Trophoblast cell (in vitro differentiated cells and primary cell): Measurements from ENCODE around the gene KMT5B. TPM values are rescaled to one million over a fixed set of nuclear protein-coding genes. Genes with fewer than 3 reads are reported as not detected.
A peak's percentile ranks its signal among the peaks of the same experiment; 100 is the strongest.

Experiments used
- DNase-seq, 2 donors: peaks; one replicate each; pipeline ENCODE4 v3.0.0-alpha.2; 2016
- H2AFZ ChIP-seq: 2 replicates; pipeline ENCODE4 v1.6.1; 2013; ENCODE audit warnings: low read length, moderate library complexity, mild to moderate bottlenecking; ENCODE audit not compliant: insufficient read depth, poor library complexity
- H2AK5ac ChIP-seq: 2 replicates; pipeline ENCODE4 v1.6.1; 2013; ENCODE audit warnings: mild to moderate bottlenecking, low read length
- H2BK120ac ChIP-seq: 2 replicates; pipeline ENCODE4 v1.6.1; 2013; ENCODE audit warnings: low read length, mild to moderate bottlenecking, moderate library complexity; ENCODE audit not compliant: insufficient read depth, poor library complexity
- H2BK12ac ChIP-seq: 2 replicates; pipeline ENCODE4 v1.6.1; 2013; ENCODE audit warnings: mild to moderate bottlenecking, low read length, moderate library complexity
- H2BK5ac ChIP-seq: 2 replicates; pipeline ENCODE4 v1.6.1; 2013; ENCODE audit warnings: low read length, low read depth, moderate library complexity, mild to moderate bottlenecking; ENCODE audit not compliant: poor library complexity
- H3K14ac ChIP-seq: 2 replicates; pipeline ENCODE4 v1.6.1; 2013; ENCODE audit warnings: mild to moderate bottlenecking, low read length
- H3K18ac ChIP-seq: 2 replicates; pipeline ENCODE4 v1.6.1; 2013; ENCODE audit warnings: mild to moderate bottlenecking, low read length
- H3K23ac ChIP-seq: 2 replicates; pipeline ENCODE4 v1.6.1; 2013; ENCODE audit warnings: low read length
- H3K27ac ChIP-seq: 2 replicates; pipeline ENCODE4 v1.5.1; 2013; ENCODE audit warnings: low read depth, mild to moderate bottlenecking, inconsistent platforms, low read length, moderate library complexity
- H3K27me3 ChIP-seq: 2 replicates; pipeline ENCODE4 v1.6.1; 2013; ENCODE audit warnings: inconsistent platforms, mild to moderate bottlenecking, low read length, moderate library complexity; ENCODE audit not compliant: insufficient read depth
- H3K36me3 ChIP-seq, 2 experiments: 1 replicate in 1 of 2; 2 replicates in 1 of 2; pipeline ENCODE4 v1.6.1; 2013; ENCODE audit warnings: low read length in 2 of 2, mild to moderate bottlenecking in 2 of 2, moderate library complexity in 1 of 2; ENCODE audit not compliant: insufficient read depth in 2 of 2, control insufficient read depth in 1 of 2
- H3K4ac ChIP-seq: 2 replicates; pipeline ENCODE4 v1.6.1; 2013; ENCODE audit warnings: low read depth, mild to moderate bottlenecking, low read length, moderate library complexity
- H3K4me1 ChIP-seq, 2 experiments: 1 replicate in 1 of 2; 2 replicates in 1 of 2; pipeline ENCODE4 v1.6.1; 2013; ENCODE audit warnings: low read length in 2 of 2, mild to moderate bottlenecking in 2 of 2, moderate library complexity in 1 of 2; ENCODE audit not compliant: insufficient read depth in 2 of 2, control insufficient read depth in 1 of 2
- H3K4me2 ChIP-seq: 2 replicates; pipeline ENCODE4 v1.6.1; 2013; ENCODE audit warnings: inconsistent platforms, mild to moderate bottlenecking, low read length, moderate library complexity
- H3K4me3 ChIP-seq: 2 replicates; pipeline ENCODE4 v1.5.1; 2013; ENCODE audit warnings: mild to moderate bottlenecking, low read depth, low read length, inconsistent platforms
- H3K79me1 ChIP-seq: one replicate; pipeline ENCODE4 v1.6.1; 2013; ENCODE audit warnings: low read length
- H3K79me2 ChIP-seq: 2 replicates; pipeline ENCODE4 v1.6.1; 2013; ENCODE audit warnings: low read length, mild to moderate bottlenecking; ENCODE audit not compliant: control insufficient read depth, insufficient read depth, poor library complexity
- H3K9ac ChIP-seq: 2 replicates; pipeline ENCODE4 v1.6.1; 2013; ENCODE audit warnings: mild to moderate bottlenecking, low read length
- H3K9me3 ChIP-seq: 2 replicates; pipeline ENCODE4 v1.6.1; 2013; ENCODE audit warnings: low read depth, mild to moderate bottlenecking, control low read depth, inconsistent platforms, low read length; ENCODE audit not compliant: insufficient read depth
- H4K12ac ChIP-seq: 2 replicates; pipeline ENCODE4 v1.6.1; 2013; ENCODE audit warnings: low read depth, mild to moderate bottlenecking, low read length, moderate library complexity
- H4K8ac ChIP-seq: 2 replicates; pipeline ENCODE4 v1.6.1; 2013; ENCODE audit warnings: low read depth, mild to moderate bottlenecking, low read length, moderate library complexity
- H4K91ac ChIP-seq: one replicate; pipeline ENCODE4 v1.6.1; 2013; ENCODE audit warnings: low read depth, mild to moderate bottlenecking, low read length, moderate library complexity
- WGBS: extraction: QIAGEN DNeasy Blood & Tissue Kit; methylation state at CpG from one replicate; pipeline ENCODE4 v1.1.7; 2013; ENCODE audit warnings: missing lambda C conversion rate; ENCODE audit not compliant: insufficient read length, insufficient coverage; ENCODE audit errors: extremely low coverage; 5-methylcytosine and 5-hydroxymethylcytosine counted together
- polyA plus RNA-seq: library from polyadenylated mRNA; stranded (reverse); fragments of 200-250 nt; gene quantifications from 2 replicates; pipeline ENCODE4 v1.2.3, GENCODE V29; 2013

KMT5B gene
- polyA plus RNA-seq: 33.8 and 36.8 TPM in 2 replicates

DNA sequence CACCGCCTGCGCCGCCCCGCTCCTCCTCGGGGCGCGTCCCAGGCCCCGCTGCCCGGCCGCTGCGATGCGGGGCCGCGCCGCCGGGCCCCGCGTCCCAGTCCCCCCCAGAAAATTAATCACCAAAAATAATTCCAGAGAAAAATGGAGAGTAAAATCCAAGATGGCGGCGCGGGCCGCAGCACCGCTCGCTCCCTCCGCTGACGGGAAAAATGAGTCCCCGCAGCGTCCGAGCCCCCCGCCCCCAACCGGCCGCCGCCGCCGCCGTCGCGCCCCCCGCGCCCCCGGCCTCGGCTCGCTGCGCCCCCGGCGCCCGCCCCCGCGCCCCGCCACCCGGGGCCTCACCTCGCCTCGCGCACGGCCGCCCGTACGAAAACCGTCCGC lies at the start of gene KMT5B:
Gene KMT5B, minus strand, starts transcription at position 162 of the 381 bp plus-strand sequence. CDS start 23,220 bp downstream, outside the sequence.
- H3K4me3 ChIP-seq: peak within 1 kb of the TSS; percentile 99
- peak within 1 kb of the TSS; percentile 98 for H3K18ac ChIP-seq
- peak within 1 kb of the TSS; percentile 98 for H4K8ac ChIP-seq
- peak within 1 kb of the TSS; percentile 97 for H4K12ac ChIP-seq
- H2AFZ ChIP-seq: peak within 1 kb of the TSS; percentile 98
- peak within 1 kb of the TSS; percentile 99 for H3K9ac ChIP-seq
- H3K27ac ChIP-seq: peak within 1 kb of the TSS; percentile 99
- peak in 1 of 2 donors; percentile 65 for DNase-seq
- no peaks in the 10 kb centered on the region for H3K36me3 ChIP-seq
- H3K79me2 ChIP-seq: peaks cover 24% of the 10 kb centered on the region
- H3K4ac ChIP-seq: peak within 1 kb of the TSS; percentile 98
- H3K4me2 ChIP-seq: peak within 1 kb of the TSS; percentile 94
- no peak within 1 kb of the TSS for H3K23ac ChIP-seq
- H3K9me3 ChIP-seq: no peaks in the 10 kb centered on the region
- peaks cover 4 to 14% of the 10 kb centered on the region in 2 experiments for H3K4me1 ChIP-seq
- H3K79me1 ChIP-seq: peaks cover 15% of the 10 kb centered on the region
- peak within 1 kb of the TSS; percentile 98 for H2BK120ac ChIP-seq
- H2BK12ac ChIP-seq: no peak within 1 kb of the TSS
- no CpG with 5 or more reads among the region's 60 CpGs for WGBS
- H2AK5ac ChIP-seq: peak within 1 kb of the TSS; percentile 84
- H2BK5ac ChIP-seq: peak within 1 kb of the TSS; percentile 99
- peak within 1 kb of the TSS; percentile 99 for H3K14ac ChIP-seq
- peak within 1 kb of the TSS; percentile 100 for H4K91ac ChIP-seq
- H3K27me3 ChIP-seq: no peaks in the 10 kb centered on the region

DNA sequence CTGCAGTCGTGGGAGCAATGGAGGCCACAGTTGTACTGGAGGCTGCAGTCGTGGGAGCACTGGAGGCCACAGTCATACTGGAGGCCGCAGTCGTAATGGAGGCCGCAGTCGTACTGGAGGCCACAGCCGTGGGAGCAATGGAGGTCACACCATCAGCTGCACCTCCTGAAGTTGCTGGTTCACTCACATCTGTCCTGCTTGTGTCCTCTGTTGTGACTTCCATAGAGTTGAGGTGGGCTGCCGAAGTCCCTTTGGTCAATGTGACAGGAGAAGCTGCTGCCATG lies 49.4 kb upstream of the KMT5B start:
- DNase-seq: no peak
- no peak overlapping the region for H4K8ac ChIP-seq
- H3K79me2 ChIP-seq: no peaks in the 10 kb centered on the region
- no peak overlapping the region for H3K4me3 ChIP-seq
- H2BK120ac ChIP-seq: no peak overlapping the region
- H2BK5ac ChIP-seq: no peak overlapping the region
- H4K12ac ChIP-seq: no peak overlapping the region
- no peak overlapping the region for H3K18ac ChIP-seq
- H3K4me2 ChIP-seq: no peak overlapping the region
- no peak overlapping the region for H3K4ac ChIP-seq
- no CpG with 5 or more reads among the region's 8 CpGs for WGBS
- peaks cover 44 to 60% of the 10 kb centered on the region in 2 experiments for H3K36me3 ChIP-seq
- no peak overlapping the region for H2BK12ac ChIP-seq
- H3K4me1 ChIP-seq: no peaks in the 10 kb centered on the region
- H3K79me1 ChIP-seq: no peaks in the 10 kb centered on the region
- no peak overlapping the region for H3K9ac ChIP-seq
- H3K27ac ChIP-seq: no peak overlapping the region
- no peaks in the 10 kb centered on the region for H3K27me3 ChIP-seq
- H2AK5ac ChIP-seq: no peak overlapping the region
- no peak overlapping the region for H4K91ac ChIP-seq
- peaks cover 2% of the 10 kb centered on the region for H3K9me3 ChIP-seq
- H3K23ac ChIP-seq: no peak overlapping the region
- H2AFZ ChIP-seq: no peak overlapping the region
- H3K14ac ChIP-seq: no peak overlapping the region

DNA sequence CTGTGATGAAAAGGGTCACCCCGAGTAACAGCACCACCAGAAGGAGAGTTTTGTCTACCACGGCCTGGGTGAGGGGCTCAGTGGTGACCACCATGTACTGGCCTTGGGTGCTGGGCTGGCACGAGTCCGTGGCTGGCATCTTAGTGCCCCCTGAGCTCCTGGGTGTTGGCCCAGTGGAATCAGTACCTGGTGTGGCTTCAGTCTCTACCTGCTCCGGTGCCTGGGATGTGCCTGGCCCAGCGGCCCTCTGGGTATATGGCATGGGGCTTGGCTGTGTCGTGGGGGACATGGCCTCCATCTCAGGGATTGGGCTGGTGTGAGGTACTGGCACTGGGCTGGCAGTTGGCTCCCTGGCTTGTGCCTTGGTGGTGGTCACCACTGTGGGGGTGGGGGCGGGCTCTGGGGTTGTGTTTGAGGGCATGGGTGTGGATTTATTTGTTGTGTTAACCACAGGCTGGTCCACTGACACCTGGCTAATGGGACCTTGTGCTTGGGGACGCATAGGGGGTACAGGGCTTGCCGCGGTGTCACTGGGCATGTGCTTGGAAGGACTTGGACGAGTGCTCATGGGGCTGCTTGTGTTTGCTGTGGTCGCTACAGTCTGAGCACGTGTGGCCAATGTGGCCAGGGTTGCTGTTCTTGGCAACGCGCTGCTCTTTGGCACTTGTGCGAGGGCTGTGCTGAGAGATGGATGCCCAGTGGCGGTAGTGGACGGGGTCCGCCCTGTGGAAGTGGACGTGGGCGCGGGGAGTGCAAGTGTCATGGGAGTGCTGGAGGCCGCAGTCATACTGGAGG lies 48.9 kb upstream of the KMT5B start:
- Histone ChIP-seq H3K9ac (no peak overlapping the region), H3K9me3 (peaks cover 2% of the 10 kb centered on the region), H4K12ac (no peak overlapping the region), H3K36me3 (peaks cover 39 to 54% of the 10 kb centered on the region in 2 experiments), H3K14ac (no peak overlapping the region), H3K4me3 (no peak overlapping the region), H2AK5ac (no peak overlapping the region), H3K18ac (no peak overlapping the region), H3K23ac (no peak overlapping the region), H2BK12ac (no peak overlapping the region), H3K4me1 (no peaks in the 10 kb centered on the region), H3K27me3 (no peaks in the 10 kb centered on the region), H3K4me2 (no peak overlapping the region), H3K79me1 (no peaks in the 10 kb centered on the region), H2BK120ac (no peak overlapping the region), H4K91ac (no peak overlapping the region), H3K79me2 (no peaks in the 10 kb centered on the region), H2AFZ (no peak overlapping the region), H2BK5ac (no peak overlapping the region), H3K27ac (no peak overlapping the region), H4K8ac (no peak overlapping the region), H3K4ac (no peak overlapping the region)
- DNase-seq: no peak
- WGBS: no CpG with 5 or more reads among the region's 24 CpGs

DNA sequence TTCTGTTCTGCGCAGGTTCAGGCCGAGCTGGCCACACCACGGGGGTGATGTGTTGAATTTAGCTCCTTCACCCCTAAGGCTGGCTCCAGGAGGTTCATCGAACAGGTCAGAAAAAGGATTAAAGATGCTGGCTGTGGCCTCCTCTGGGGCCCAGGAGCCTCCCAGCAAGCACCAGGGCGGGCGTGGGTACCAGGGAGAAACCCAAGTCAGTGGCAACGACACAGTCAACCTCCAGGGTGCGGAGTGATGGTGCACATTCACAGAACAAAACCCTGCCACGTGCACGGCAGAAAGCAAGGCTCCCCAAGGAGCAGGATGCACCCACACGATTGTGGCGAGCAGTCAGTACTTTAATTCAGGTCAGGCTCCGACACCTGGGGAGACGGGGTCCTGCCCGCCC lies 47.9 kb upstream of the KMT5B start:
- DNase-seq: no peak
- Histone ChIP-seq H3K4ac (no peak overlapping the region), H3K79me1 (no peaks in the 10 kb centered on the region), H3K27ac (no peak overlapping the region), H2BK120ac (no peak overlapping the region), H2AK5ac (no peak overlapping the region), H3K79me2 (no peaks in the 10 kb centered on the region), H4K91ac (no peak overlapping the region), H3K4me1 (no peaks in the 10 kb centered on the region), H3K9me3 (peaks cover 2% of the 10 kb centered on the region), H3K23ac (no peak overlapping the region), H2BK12ac (no peak overlapping the region), H3K4me3 (no peak overlapping the region), H3K36me3 (peaks cover 31 to 47% of the 10 kb centered on the region in 2 experiments), H4K8ac (no peak overlapping the region), H3K27me3 (no peaks in the 10 kb centered on the region), H3K4me2 (no peak overlapping the region), H2BK5ac (no peak overlapping the region), H2AFZ (no peak overlapping the region), H3K14ac (no peak overlapping the region), H3K9ac (no peak overlapping the region), H4K12ac (no peak overlapping the region), H3K18ac (no peak overlapping the region)
- no CpG with 5 or more reads among the region's 15 CpGs for WGBS
